SH-SY5Y (cell line): ENCODE measurements around the gene LBHD2.

Experiments used
- GATA2 ChIP-seq: IDR thresholded peaks from 2 replicates; pipeline ENCODE4 v1.6.1; 2011; ENCODE audit warnings: mild to moderate bottlenecking, low read depth, low read length
- GATA3 ChIP-seq: IDR thresholded peaks from 2 replicates; pipeline ENCODE4 v1.6.1; 2011; ENCODE audit warnings: low read depth, mild to moderate bottlenecking, low read length, moderate library complexity

- TF ChIP-seq GATA2, result no peak
- TF ChIP-seq GATA3, result no peak
Measured at GRCh38 chr14:103073367-103073875, 10.6 kb upstream of the LBHD2 start.
